IPS DF 6.9 (cell line): ENCODE results near the gene PITPNC1.

Source experiments
- DNase-seq: peaks from one replicate; pipeline ENCODE4 v3.0.0-alpha.2; 2013; ENCODE audit warnings: low read depth, low spot score
- H3K27ac ChIP-seq: one replicate; pipeline ENCODE4 v1.5.1; 2013; ENCODE audit warnings: low read length, control low read depth
- H3K27me3 ChIP-seq: 2 replicates; pipeline ENCODE4 v1.6.1; 2013; ENCODE audit warnings: mild to moderate bottlenecking, low read length; ENCODE audit not compliant: control insufficient read depth, insufficient read depth
- H3K36me3 ChIP-seq: 2 replicates; pipeline ENCODE4 v1.6.1; 2013; ENCODE audit warnings: low read length; ENCODE audit not compliant: control insufficient read depth, insufficient read depth
- H3K4me1 ChIP-seq: 2 replicates; pipeline ENCODE4 v1.6.1; 2013; ENCODE audit warnings: low read length; ENCODE audit not compliant: control insufficient read depth, insufficient read depth
- H3K4me3 ChIP-seq: 2 replicates; pipeline ENCODE4 v1.5.1; 2013; ENCODE audit warnings: mild to moderate bottlenecking, low read length
- H3K9me3 ChIP-seq: 2 replicates; pipeline ENCODE4 v1.6.1; 2013; ENCODE audit warnings: low read length, inconsistent platforms; ENCODE audit not compliant: control insufficient read depth, insufficient read depth
- WGBS: extraction: QIAGEN DNeasy Blood & Tissue Kit; methylation state at CpG from one replicate; pipeline ENCODE4 v1.1.7; 2013; ENCODE audit warnings: mixed read lengths, missing lambda C conversion rate; ENCODE audit not compliant: insufficient read length, insufficient coverage; 5-methylcytosine and 5-hydroxymethylcytosine counted together

Gene PITPNC1

GRCh38 chr17:67656494-67657203 lies 279.6 kb downstream of the PITPNC1 start:
- WGBS: no CpG with 5 or more reads among the region's 8 CpGs
- Histone ChIP-seq H3K36me3 (no peaks in the 10 kb centered on the region), H3K4me1 (no peaks in the 10 kb centered on the region), H3K4me3 (no peak overlapping the region), H3K27me3 (no peaks in the 10 kb centered on the region), H3K27ac (no peak overlapping the region), H3K9me3 (peaks cover 1% of the 10 kb centered on the region; the same call in 1 of the 2 replicates)
- no peak for DNase-seq

- DNase-seq: no peak
- Histone ChIP-seq H3K4me1 (no peaks in the 10 kb centered on the region), H3K27me3 (no peaks in the 10 kb centered on the region), H3K36me3 (no peaks in the 10 kb centered on the region), H3K9me3 (peaks cover 1% of the 10 kb centered on the region; the same call in 1 of the 2 replicates), H3K27ac (no peak overlapping the region), H3K4me3 (no peak overlapping the region)
- 100% methylated on average over 2 of the region's 4 CpGs for WGBS
Observed at GRCh38 chr17:67657596-67657995, 280.5 kb downstream of the PITPNC1 start.

- Histone ChIP-seq H3K4me3 (no peak overlapping the region), H3K27ac (no peak overlapping the region), H3K36me3 (no peaks in the 10 kb centered on the region), H3K27me3 (no peaks in the 10 kb centered on the region), H3K4me1 (no peaks in the 10 kb centered on the region), H3K9me3 (peaks cover 1% of the 10 kb centered on the region; the same call in 1 of the 2 replicates)
- DNase-seq: no peak
- no CpG with 5 or more reads among the region's 4 CpGs for WGBS
Observed at GRCh38 chr17:67658265-67658664, 281.2 kb downstream of the PITPNC1 start.

GRCh38 chr17:67659028-67659427 lies 281.9 kb downstream of the PITPNC1 start:
- no peak overlapping the region for H3K27ac ChIP-seq
- H3K27me3 ChIP-seq: no peaks in the 10 kb centered on the region
- DNase-seq: no peak
- H3K4me3 ChIP-seq: no peak overlapping the region
- no peaks in the 10 kb centered on the region for H3K36me3 ChIP-seq
- WGBS: no CpG with 5 or more reads among the region's 1 CpG
- H3K9me3 ChIP-seq: peaks cover 1% of the 10 kb centered on the region; the same call in 1 of the 2 replicates
- H3K4me1 ChIP-seq: no peaks in the 10 kb centered on the region

DNA sequence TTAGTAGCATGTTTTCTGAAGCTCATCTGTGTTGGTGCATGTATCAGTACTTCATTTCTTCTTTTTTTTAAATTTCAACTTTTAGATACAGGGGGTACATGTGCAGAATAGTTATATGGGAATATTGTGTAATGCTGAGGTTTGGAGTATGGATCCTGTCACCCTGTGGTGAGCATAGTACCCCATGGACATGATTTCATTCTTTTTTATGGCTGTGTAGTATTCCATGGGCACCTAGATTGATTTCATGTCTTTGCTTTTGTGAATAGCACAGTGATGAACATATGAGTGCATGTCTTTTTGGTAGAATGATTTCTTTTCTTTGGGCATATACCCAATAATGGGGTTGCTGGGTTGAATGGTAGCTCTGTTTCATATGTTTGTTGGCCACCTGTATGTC lies 285.6 kb downstream of the PITPNC1 start:
- Histone ChIP-seq H3K9me3 (peaks cover 1% of the 10 kb centered on the region; the same call in 1 of the 2 replicates), H3K27ac (no peak overlapping the region), H3K36me3 (no peaks in the 10 kb centered on the region), H3K4me3 (no peak overlapping the region), H3K27me3 (no peaks in the 10 kb centered on the region), H3K4me1 (no peaks in the 10 kb centered on the region)
- no peak for DNase-seq

DNA sequence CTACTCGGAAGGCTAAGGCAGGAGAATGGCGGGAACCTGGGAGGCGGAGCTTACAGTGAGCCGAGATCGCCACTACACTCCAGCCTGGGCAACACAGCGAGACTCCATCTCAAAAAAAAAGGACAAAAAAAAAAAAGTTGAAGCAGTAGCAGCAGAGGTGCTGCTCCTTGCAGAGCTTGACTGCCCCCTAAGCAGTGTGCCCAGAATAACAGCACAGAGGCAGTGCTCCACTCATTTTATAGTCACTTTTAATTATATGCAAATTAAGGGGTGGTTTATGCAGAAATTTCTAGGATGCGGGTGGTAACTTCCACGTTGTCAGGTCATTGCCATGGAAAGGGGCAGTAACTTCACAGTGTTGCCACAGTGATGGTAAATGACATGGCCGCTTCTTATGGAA lies 286.4 kb downstream of the PITPNC1 start:
- Histone ChIP-seq H3K9me3 (no peaks in the 10 kb centered on the region), H3K27me3 (no peaks in the 10 kb centered on the region), H3K27ac (no peak overlapping the region), H3K4me3 (no peak overlapping the region), H3K4me1 (no peaks in the 10 kb centered on the region), H3K36me3 (no peaks in the 10 kb centered on the region)
- no peak for DNase-seq
- WGBS: no CpG with 5 or more reads among the region's 9 CpGs

GRCh38 chr17:67666028-67666427 lies 288.9 kb downstream of the PITPNC1 start:
- no peaks in the 10 kb centered on the region for H3K9me3 ChIP-seq
- DNase-seq: no peak
- no peak overlapping the region for H3K4me3 ChIP-seq
- no peaks in the 10 kb centered on the region for H3K27me3 ChIP-seq
- no peak overlapping the region for H3K27ac ChIP-seq
- H3K36me3 ChIP-seq: no peaks in the 10 kb centered on the region
- H3K4me1 ChIP-seq: no peaks in the 10 kb centered on the region
- WGBS: no CpG with 5 or more reads among the region's 4 CpGs

GRCh38 chr17:67666710-67667109 lies 289.6 kb downstream of the PITPNC1 start:
- Histone ChIP-seq H3K4me3 (no peak overlapping the region), H3K27me3 (no peaks in the 10 kb centered on the region), H3K36me3 (no peaks in the 10 kb centered on the region), H3K9me3 (no peaks in the 10 kb centered on the region), H3K27ac (no peak overlapping the region), H3K4me1 (no peaks in the 10 kb centered on the region)
- DNase-seq: no peak
- no CpG with 5 or more reads among the region's 2 CpGs for WGBS

GRCh38 chr17:67671493-67671892 lies 294.4 kb downstream of the PITPNC1 start:
- H3K27ac ChIP-seq: no peak overlapping the region
- H3K36me3 ChIP-seq: no peaks in the 10 kb centered on the region
- H3K4me3 ChIP-seq: no peak overlapping the region
- no peaks in the 10 kb centered on the region for H3K27me3 ChIP-seq
- H3K4me1 ChIP-seq: no peaks in the 10 kb centered on the region
- no peak for DNase-seq
- no peaks in the 10 kb centered on the region for H3K9me3 ChIP-seq
- WGBS: no CpG with 5 or more reads among the region's 3 CpGs

DNA sequence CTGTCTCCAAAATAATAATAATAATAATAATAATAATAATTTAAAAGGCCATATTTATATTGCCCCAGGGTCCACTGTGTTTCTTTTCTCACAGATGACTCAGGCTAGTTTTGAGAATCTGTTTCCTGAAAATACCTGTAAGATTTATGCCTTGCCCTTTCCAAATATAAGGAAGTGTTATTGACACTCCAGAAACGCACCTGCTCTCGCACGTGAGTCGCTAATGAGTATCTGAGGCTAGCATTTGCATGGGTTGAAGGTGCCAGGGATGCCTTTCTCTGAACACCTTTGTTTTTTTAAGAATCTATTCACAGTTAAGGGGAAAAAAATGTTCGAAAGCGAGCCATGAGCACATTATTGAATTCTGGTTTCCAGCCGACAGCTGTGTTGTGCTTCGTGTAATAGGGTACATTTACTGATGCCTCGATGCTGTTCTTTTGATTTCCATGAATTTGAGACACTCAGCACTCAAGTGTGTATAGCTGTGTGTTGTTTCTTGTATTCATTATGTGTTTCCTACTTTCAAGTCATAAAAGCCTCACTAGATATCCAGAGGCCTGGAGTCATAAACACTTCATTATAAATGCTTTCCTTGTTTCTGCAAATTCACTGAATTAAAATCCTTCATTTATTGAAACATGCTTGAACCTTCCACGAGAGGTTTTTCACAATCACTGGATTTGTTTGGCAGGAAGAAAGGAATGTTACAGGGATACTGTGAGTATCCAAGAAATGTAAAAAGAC lies 295.7 kb downstream of the PITPNC1 start:
- no CpG with 5 or more reads among the region's 10 CpGs for WGBS
- Histone ChIP-seq H3K9me3 (no peaks in the 10 kb centered on the region), H3K36me3 (no peaks in the 10 kb centered on the region), H3K27me3 (no peaks in the 10 kb centered on the region), H3K4me3 (no peak overlapping the region), H3K4me1 (no peaks in the 10 kb centered on the region), H3K27ac (no peak overlapping the region)
- DNase-seq: no peak
